Fibroblast of skin of right biceps (primary cell): Measurements from ENCODE around the gene CDK11B.
"Not testable (repeated sequence)": the region's sequence is repeated elsewhere in the genome, so short reads cannot be mapped to it uniquely, and the experiment has no call there.

Experiments used
- DNase-seq: peaks from one replicate; pipeline ENCODE4 v3.0.0-alpha.2; 2013

Gene CDK11B

DNA sequence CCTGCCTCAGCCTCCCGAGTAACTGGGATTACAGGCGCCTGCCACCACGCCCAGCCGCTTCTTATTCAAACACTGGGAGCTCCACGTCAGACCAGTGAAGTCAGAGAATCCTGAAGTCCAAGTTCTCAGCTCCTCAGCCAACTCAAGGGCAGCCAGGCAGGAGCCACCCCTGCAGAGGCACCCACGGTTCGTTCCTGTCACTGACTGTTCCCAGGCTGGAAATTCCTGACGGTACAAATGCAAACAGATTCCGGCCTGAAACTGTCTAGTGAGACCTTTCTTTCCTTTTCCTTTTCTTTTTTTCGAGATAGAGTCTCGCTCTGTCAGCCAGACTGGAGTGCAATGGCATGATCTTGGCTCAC, 22.1 kb upstream of the CDK11B start:
- no peak for DNase-seq

- DNase-seq: no peak
These were observed 21.5 kb upstream of the CDK11B start for GRCh38 chr1:1680031-1680911.

DNA sequence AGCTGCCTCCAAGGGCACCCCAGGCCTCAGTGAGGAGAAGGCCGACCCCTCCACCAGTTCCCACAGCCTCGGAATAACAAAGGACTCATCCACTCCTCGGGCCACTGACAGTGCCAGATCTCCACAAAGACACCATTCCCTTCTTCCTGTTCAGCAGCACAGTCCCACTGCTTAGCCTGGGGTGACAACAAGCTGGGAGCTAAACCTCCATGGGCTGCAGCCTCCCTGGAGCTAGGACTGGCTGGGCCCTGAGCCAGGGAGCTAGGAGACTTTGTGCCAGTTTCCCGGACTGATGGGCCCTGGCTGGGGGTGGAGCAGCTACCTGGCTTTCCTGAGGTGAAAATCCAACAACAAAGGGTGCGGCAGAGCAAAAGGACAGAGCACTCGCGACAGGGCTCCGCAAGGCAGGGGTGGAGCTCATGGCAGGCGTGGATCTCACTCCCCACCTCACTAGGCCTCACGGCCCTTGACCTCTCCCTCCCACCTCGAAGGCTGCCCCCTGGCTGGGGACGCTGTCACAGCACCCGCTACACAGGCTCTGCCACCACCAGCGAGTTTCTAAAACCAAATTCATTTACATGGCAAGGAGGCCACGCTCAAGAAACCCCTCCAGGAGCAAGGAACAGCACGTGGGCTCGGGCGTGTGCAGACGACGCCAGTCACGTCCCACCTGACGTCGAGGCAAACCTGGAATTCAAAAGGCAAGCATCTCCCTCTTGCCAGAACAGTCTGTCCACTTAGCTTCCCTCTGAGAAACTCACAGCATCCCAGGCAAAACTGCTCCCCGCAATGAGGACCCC, 20.0 kb upstream of the CDK11B start:
- no peak for DNase-seq

GRCh38 chr1:1677718-1678580, 19.1 kb upstream of the CDK11B start:
- no peak for DNase-seq

GRCh38 chr1:1676087-1676486, 17.3 kb upstream of the CDK11B start:
- not testable (repeated sequence) for DNase-seq

GRCh38 chr1:1675218-1675617, 16.4 kb upstream of the CDK11B start:
- not testable (repeated sequence) for DNase-seq

- not testable (repeated sequence) for DNase-seq
These were observed 16.0 kb upstream of the CDK11B start for GRCh38 chr1:1674806-1675205.

DNA sequence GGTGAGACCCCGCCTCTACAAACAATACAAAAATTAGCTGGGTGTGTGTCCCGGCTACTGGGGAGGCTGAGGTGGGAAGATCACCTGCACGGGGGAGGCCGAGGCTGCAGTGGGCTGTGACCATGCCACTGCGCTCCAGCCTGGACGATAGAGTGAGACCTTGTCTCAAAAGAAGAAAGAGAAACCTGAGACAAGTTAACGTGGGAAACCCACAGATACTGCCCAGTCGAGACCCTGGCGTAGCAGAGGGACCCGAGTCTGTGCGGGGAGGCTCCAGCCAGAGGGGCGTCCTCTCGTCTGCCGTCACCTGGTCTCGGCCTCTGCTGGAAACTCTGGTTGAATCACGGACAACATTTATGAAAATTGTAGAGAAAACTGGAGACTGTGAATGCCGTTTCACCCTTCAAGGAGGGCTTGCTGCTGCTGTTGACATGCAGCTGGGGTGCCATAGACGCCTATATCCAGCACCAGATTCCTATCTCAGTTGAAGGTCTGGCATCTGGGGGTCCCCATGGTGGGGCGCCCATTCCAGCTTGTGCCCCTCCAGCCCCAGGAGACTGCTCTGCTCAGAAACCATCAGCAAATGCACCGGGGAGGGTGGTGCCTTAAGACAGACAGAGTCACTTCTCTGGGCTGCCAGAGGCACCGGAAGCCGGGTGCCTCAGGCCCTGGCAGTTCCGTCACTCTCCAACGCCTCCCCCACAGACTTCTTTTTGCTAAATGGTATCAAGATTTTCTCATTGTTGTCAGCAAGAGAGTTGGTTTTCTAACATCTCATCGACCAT, 13.6 kb upstream of the CDK11B start:
- DNase-seq: no peak

- DNase-seq: no peak
These were observed 12.7 kb upstream of the CDK11B start for GRCh38 chr1:1671365-1672119.

GRCh38 chr1:1670866-1671265, 12.1 kb upstream of the CDK11B start:
- DNase-seq: no peak

GRCh38 chr1:1669468-1670440, 10.9 kb upstream of the CDK11B start:
- no peak for DNase-seq

DNA sequence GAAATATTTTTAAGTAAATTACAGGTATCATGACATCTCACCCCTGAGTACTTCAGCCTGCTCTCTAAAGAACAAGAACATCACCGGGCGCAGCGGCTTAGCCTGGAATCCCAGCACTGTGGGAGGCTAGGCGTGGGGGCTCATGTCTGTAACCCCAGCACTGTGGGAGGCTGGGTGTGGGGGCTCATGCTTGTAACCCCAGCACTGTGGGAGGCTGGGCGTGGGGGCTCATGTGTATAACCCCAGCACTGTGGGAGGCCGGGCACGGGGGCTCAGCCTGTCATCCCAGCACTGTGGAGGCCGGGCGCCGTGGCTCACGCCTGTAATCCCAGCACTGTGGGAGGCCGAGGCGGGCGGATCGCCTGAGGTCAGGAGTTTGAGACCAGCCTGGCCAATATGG, 7.7 kb upstream of the CDK11B start:
- DNase-seq: no peak

- DNase-seq: no peak
These were observed 7.0 kb upstream of the CDK11B start for GRCh38 chr1:1665815-1666251.

GRCh38 chr1:1664941-1665814, 6.4 kb upstream of the CDK11B start:
- no peak for DNase-seq

DNA sequence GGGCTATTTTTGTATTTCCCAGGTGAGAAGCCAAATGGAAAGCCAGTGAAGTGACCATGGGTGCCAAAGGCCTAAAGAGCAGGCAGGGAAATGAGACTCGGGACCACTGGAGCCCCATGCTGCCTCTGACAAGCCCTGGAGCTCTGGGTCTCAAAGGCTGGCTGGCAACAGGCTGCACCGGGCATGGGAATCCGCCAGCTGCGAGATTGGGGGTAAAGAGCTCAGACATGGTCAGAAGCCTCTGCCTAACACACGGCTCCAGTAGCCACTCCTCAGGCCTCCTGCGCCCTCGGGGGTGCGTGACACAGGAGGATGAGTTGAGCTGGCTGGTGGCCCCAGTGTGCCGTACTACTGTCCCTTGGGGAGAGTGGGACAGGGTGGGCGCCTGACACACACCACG, 5.5 kb upstream of the CDK11B start:
- DNase-seq: not testable (repeated sequence)

DNA sequence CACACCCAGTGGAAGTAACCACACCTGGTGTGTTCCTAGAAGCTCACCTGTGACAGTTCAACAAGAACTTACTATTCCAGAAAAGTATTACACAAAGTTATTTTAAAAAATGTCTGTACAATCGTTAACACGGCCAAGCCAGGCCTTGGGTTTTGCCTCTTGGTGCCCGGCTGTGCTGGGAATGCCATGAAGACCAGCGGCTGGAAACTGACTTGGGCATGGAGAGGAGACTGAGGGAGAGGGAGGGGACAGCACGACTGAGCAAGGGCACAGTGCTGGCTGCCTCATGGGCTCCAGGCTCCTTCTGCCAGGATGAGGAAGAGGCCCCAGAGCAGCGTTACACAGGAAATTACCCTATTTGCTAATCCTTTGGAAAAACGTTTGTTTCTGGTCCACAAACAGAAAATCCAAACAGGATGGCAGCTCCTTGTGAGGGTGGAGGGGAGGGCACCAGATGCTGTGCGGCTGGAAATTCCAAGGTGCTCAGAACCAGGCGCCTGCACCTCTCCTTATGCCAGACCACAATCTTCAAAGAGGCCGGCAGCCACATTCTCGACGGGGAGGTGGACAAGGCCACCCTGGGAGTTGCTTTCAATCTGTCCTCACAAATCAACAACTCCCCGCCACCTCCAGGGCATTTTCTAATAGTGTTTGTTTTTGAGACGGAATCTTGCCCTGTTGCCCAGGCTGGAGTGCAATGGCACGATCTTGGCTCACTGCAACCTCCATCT, 4.2 kb upstream of the CDK11B start:
- not testable (repeated sequence) for DNase-seq

GRCh38 chr1:1662392-1662791, 3.6 kb upstream of the CDK11B start:
- DNase-seq: peak; percentile 42

DNA sequence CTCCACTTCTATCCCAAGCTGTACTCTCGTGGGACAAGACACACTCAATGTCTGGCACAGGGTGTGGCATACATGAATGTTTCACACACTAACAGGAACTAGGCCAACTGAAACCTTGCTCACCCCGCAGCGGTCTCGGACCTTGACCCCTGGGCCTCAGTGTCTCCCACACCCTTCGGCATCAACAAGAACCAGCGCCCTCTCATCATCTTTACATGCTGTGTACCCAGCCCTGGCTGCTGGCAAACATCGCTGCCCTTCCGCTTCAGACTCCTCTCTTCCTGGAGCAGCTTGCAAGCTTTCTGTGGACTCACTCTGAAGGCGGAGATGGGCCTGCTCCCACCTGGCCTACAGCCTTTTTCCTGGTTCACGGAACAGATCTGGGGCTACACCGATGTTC, 10.5 kb downstream of the CDK11B start:
- DNase-seq: not testable (repeated sequence)
